ENCODE results near the gene FCGR3A. TPM values are rescaled to one million over a fixed set of nuclear protein-coding genes. Genes with fewer than 3 reads are reported as not detected.

The FCGR3A gene
- total and polyA plus RNA-seq, 7 donors, result 1.8 to 11.4 (median 4.7) TPM

GRCh38 chr1:161498646-161499045, 51.0 kb downstream of the FCGR3A start:
- no peaks in the 10 kb centered on the region for H3K36me3 ChIP-seq (ENCODE audit: insufficient read depth in 1 of 2, low read depth in 1 of 2)
- DNase-seq (no peak), ATAC-seq (no peak)
- no peak overlapping the region for H3K4me3 ChIP-seq
- H3K4me1 ChIP-seq, result peaks cover 6% of the 10 kb centered on the region
- 89 to 95% (median 92%) methylated on average over 2 of the region's 2 CpGs for WGBS, 3 donors
- no peak for TF ChIP-seq CTCF (IDR thresholded peaks at IDR 0.05)
- H3K27me3 ChIP-seq (ENCODE audit: insufficient read depth in 3 of 3, low read length in 2 of 3), result peaks cover 1 to 47% (median 5%) of the 10 kb centered on the region in 3 donors
- H3K27ac ChIP-seq, result no peak overlapping the region
- intact Hi-C loops (cut with DNase I), result no loop called here
- no peaks in the 10 kb centered on the region for H3K9me3 ChIP-seq

- Histone ChIP-seq H3K4me1 (peaks cover 6% of the 10 kb centered on the region), H3K9me3 (no peaks in the 10 kb centered on the region), H3K36me3 (ENCODE audit: insufficient read depth in 1 of 2, low read depth in 1 of 2) (no peaks in the 10 kb centered on the region), H3K27ac (no peak overlapping the region), H3K27me3 (ENCODE audit: insufficient read depth in 3 of 3, low read length in 2 of 3) (peaks cover 0 to 48% (median 5%) of the 10 kb centered on the region in 3 donors), H3K4me3 (no peak overlapping the region)
- ATAC-seq (no peak), DNase-seq (no peak)
- 55 to 72% (median 59%) methylated on average over 1 of the region's 1 CpG for WGBS, 3 donors
- TF ChIP-seq CTCF (IDR thresholded peaks at IDR 0.05), result no peak
- intact Hi-C loops (cut with DNase I), result no loop called here
Observed at GRCh38 chr1:161497961-161498360, 51.7 kb downstream of the FCGR3A start.

- no peak overlapping the region for H3K27ac ChIP-seq
- no peaks in the 10 kb centered on the region for H3K9me3 ChIP-seq
- no peak overlapping the region for H3K4me3 ChIP-seq
- H3K36me3 ChIP-seq (ENCODE audit: insufficient read depth in 1 of 2, low read depth in 1 of 2), result no peaks in the 10 kb centered on the region
- ATAC-seq (no peak), DNase-seq (no peak)
- peaks cover 6% of the 10 kb centered on the region for H3K4me1 ChIP-seq
- H3K27me3 ChIP-seq (ENCODE audit: insufficient read depth in 3 of 3, low read length in 2 of 3), result peaks cover 2 to 51% (median 3%) of the 10 kb centered on the region in 3 donors
- TF ChIP-seq CTCF (IDR thresholded peaks at IDR 0.05), result no peak
- intact Hi-C loops (cut with DNase I), result no loop called here
Observed at GRCh38 chr1:161495490-161495889, 54.1 kb downstream of the FCGR3A start.

- no peak for ATAC-seq
- intact Hi-C loops (cut with DNase I), result no loop called here
- Histone ChIP-seq H3K4me1 (peaks cover 6% of the 10 kb centered on the region), H3K36me3 (ENCODE audit: insufficient read depth in 1 of 2, low read depth in 1 of 2) (no peaks in the 10 kb centered on the region), H3K27ac (no peak overlapping the region), H3K4me3 (no peak overlapping the region), H3K27me3 (ENCODE audit: insufficient read depth in 3 of 3, low read length in 2 of 3) (peaks cover 2 to 40% (median 5%) of the 10 kb centered on the region in 3 donors), H3K9me3 (no peaks in the 10 kb centered on the region)
- WGBS, 3 donors, result 47 to 65% (median 54%) methylated on average over 3 of the region's 3 CpGs
- DNase-seq, result no peak
- no peak for TF ChIP-seq CTCF (IDR thresholded peaks at IDR 0.05)
Observed at GRCh38 chr1:161494091-161494735, 55.4 kb downstream of the FCGR3A start.

GRCh38 chr1:161492827-161493226, 56.8 kb downstream of the FCGR3A start:
- intact Hi-C loops (cut with DNase I), result no loop called here
- no peak overlapping the region for H3K4me3 ChIP-seq
- no peak overlapping the region for H3K27ac ChIP-seq
- ATAC-seq (no peak), DNase-seq (no peak)
- H3K9me3 ChIP-seq, result no peaks in the 10 kb centered on the region
- no peaks in the 10 kb centered on the region for H3K36me3 ChIP-seq (ENCODE audit: insufficient read depth in 1 of 2, low read depth in 1 of 2)
- TF ChIP-seq CTCF (IDR thresholded peaks at IDR 0.05), result no peak
- H3K27me3 ChIP-seq (ENCODE audit: insufficient read depth in 3 of 3, low read length in 2 of 3), result peaks cover 2 to 46% (median 5%) of the 10 kb centered on the region in 3 donors
- 66 to 69% (median 68%) methylated on average over 2 of the region's 2 CpGs for WGBS, 3 donors
- H3K4me1 ChIP-seq, result peaks cover 6% of the 10 kb centered on the region
